Stimulated activated CD4-positive, alpha-beta T cell treated with anti-CD3 and anti-CD28 coated beads, TNF-alpha, amount 100 ng/mL, for 24 hours (primary cell): ENCODE data around the gene MYLK4.

ENCODE experiments used
- DNase-seq, 3 experiments: peaks; one replicate each; pipeline ENCODE4 v3.0.0-alpha.2; 2020; ENCODE audit warnings: low read depth in 3 of 3

The MYLK4 gene

DNA sequence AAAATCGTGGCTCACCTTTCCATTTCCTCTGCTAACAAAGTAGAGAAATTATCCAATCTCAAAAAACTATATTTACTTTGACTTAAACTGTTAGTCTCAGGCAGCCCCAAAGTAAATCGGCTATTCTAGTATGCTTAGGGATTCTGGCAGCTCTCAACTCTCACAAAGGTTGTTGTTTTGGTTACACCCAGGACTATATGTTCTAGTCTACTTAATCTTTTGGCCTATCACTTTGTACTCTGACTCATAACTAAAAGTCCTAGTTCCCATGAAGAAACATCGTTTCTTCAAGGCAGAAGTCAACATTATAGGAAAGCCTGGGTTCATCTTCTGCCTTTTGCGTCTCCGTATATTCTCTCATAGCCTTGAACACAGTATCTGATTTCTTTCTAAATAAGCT, 42.3 kb downstream of the MYLK4 start:
- no peak for DNase-seq

DNA sequence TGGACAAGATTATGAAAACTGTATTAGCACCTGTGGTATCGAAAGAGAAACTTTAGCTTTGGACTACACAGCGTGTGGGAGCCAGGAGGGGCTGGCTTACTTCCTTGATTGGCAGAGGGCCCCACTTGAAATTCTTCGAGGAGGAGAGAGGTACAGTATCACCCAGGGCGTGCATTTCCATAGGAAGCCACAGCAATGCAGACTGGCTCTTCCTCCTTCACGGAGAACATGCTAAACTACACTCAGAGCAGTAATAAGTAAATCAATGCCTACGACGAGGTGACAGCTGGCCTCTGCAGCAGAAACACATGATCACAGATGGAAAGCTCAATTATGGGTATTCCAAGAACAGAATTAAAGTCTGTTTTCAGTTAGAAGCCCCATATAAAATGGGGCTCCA, 44.2 kb downstream of the MYLK4 start:
- no peak for DNase-seq

DNA sequence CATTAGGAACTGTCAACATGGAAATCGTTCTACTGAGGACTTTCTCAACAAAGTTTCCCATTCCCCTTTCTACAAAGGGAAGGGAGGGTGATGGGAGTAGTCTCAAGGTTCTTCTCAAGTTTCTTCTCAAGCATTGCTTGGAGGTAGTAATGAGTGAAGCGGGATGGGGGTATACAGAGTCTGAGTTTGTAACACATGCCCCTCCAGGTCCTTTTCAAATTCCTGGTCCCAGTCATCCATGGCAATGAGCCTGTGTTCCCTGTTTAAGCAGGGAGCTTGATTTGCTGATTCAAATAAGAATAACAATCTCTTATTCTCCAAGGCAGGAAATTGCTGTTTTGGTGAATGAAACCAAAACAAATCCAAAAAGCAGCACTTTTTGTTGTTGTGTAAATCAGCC, 45.5 kb downstream of the MYLK4 start:
- DNase-seq: no peak

GRCh38 chr6:2697291-2697690, 53.4 kb downstream of the MYLK4 start:
- no peak for DNase-seq

- DNase-seq: no peak
Measured at GRCh38 chr6:2695454-2696095, 55.1 kb downstream of the MYLK4 start.

- no peak for DNase-seq
Measured at GRCh38 chr6:2693231-2693630, 57.5 kb downstream of the MYLK4 start.

DNA sequence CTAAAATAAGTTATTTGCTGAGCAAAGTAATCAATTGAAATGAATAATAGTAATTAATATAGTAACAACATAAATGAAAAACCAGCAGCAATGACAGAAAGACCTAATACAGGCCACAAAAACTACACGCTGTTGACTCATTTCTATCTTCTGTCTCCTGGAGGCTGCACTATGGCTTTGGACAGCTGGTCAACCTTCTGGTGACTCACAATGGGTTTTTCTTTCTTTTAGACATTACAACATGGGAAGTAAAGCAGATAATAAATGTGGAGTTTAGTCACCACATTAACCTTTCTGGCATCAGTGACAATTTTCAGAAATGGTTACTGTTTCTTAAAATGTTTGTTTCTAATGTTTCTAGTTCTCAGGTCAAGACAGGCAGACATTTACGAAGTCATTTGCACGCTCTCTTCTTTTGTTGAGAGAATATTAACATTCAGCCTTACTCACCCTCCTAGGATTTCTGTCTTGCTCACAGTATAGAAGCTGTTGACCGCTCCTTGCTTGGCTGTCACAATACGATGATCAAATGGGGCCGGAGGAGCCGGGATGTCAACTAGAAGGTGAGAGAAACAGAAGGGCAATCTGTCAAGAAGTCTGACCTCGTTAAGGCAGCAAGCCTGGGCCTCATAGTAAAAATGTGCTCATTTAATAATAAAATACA, 62.2 kb downstream of the MYLK4 start:
- no peak for DNase-seq

GRCh38 chr6:2687456-2687855, 63.3 kb downstream of the MYLK4 start:
- DNase-seq: no peak

GRCh38 chr6:2686515-2686914, 64.2 kb downstream of the MYLK4 start:
- DNase-seq: no peak

GRCh38 chr6:2684766-2685754, 65.7 kb downstream of the MYLK4 start:
- DNase-seq: no peak

GRCh38 chr6:2684103-2684749, 66.5 kb downstream of the MYLK4 start:
- DNase-seq: no peak

DNA sequence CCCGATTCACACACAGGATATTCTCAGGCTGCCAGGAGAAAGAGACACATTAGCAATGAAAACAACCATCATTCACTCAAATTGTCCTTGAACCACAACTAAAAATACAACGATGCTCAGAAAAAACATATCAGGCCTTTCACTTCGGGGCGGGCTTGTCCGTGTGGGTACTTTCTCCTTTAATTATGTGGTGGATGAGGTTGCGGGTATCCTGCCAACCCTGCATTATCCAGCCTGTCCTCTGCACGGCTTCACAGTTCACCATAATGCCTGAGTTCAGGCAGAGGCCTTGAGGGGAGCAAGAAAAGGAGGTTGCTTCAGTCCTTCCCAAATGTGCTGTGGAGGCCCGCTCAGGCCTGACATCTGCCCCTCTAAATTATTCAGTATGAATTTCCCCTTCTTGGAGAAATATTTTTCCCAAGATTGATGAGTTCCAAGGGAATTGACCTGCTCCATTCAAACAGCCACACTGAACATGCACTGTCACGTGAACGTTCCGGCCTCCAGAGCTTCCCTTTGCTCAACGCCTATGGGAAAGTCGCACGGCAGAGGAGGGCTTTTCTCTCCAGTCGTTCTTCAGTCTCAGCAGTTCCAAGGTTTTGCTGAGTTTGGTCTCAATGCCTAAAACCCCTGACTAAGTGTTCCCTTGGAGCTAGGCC, 70.3 kb downstream of the MYLK4 start:
- DNase-seq: no peak

DNA sequence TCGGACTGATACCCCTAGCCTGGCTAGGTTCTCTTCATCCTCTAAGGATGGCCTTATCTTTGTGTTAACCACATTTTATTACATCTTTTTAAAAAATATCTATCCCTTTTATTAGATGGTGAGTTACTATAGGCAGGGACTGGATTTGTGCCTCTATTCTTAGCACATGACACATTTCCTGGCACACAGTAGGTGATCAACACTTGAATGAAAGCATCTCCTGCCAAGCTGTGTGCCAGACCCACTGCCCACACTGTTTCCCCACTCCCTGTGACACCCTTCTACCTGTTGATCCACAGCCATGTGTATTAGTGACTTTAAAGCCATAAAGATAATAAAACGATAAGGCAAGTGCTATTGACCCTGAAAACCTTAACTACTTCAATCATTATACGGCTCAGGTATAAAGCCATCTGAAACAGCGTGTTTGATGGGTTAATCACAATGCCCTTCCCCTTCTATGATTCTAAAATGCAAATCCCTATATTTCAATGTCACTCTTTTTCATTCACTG, 73.6 kb downstream of the MYLK4 start:
- DNase-seq: no peak

DNA sequence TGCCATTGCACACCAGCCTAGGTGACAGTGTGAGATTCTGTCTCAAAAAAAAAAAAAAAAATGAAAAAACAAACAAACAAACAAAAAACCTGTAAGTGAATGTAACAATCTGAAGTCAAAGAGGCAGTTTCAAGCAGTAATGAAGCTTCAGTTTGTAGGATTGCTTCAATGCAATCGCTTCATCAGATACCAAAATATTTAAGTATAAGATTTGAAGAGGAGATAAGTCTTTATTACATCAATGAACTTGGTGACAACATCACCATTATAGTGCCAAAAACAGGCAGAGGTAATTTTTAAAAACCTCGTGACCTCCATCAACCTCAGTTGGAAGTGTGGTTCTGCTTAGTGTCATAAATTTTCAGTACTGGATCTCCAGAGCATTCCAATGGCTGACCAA, 74.7 kb downstream of the MYLK4 start:
- DNase-seq: no peak

DNA sequence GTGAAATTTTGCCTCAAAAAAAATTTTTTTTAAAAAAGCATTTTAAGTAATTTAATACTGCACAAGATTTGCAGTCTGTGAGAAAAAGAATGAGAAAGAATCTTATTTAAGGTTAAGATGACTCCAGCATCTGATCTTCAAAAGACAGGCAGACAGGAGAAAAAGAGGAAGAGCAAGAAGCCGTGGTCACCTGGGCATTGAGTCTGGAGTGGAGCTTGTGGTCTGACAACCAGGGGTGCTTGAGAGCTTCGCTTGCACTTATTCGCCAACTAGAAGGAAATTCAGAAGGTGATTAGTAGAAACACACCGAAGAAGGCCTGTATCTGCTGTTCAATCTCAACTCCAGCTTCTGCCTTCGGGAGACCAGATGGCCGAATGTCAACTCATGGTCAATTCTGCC, 75.9 kb downstream of the MYLK4 start:
- DNase-seq: no peak

DNA sequence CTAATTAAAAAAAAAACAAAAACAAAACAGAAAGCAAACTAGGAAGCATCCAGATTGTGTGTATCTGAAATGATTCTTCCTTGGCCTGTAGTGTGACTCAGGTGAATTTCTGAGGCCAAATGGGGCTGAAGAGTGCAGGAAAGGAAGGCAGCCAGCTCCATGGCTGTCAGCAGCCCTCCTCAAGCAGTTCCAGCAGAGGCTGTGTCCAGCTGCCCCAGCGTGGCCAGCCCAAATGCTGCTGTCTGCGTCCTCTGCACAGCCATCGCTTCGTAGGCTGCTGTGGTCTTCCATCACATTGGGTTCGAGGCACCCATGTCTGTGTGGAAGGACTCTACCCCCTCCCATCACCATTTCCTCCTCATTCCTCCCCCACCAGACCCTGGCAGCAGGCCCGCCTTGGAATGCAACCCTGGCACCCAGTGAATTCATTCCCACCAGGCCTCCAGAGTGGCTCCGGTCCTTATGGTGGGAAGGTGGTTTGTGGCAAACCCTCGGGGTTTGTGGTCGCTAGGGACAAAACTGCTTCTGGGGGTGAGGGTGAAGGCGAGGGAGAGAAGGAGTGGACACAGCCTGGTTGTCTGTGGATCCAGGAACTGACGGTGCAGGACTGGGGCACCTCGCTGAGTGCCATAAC, 81.5 kb downstream of the MYLK4 start:
- DNase-seq: no peak

DNA sequence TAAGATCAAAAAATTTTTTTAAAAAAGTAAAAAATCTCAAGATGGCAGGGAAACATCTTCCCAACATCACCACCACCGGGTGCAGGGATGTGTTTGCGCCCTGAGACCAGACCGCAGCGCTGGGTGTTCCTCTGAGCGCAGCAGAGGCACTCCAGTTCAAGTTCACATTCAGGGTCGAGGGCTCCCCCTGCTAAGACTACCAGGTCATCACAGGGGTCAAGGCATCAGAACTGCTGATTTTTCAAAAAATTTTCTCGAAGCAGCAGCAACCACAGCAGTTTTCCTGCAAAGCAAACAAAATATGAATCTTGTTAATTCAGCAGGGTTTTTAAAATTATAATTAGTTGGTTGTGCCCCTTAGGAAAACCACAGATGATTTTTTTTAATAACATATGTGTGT, 83.1 kb downstream of the MYLK4 start:
- no peak for DNase-seq

DNA sequence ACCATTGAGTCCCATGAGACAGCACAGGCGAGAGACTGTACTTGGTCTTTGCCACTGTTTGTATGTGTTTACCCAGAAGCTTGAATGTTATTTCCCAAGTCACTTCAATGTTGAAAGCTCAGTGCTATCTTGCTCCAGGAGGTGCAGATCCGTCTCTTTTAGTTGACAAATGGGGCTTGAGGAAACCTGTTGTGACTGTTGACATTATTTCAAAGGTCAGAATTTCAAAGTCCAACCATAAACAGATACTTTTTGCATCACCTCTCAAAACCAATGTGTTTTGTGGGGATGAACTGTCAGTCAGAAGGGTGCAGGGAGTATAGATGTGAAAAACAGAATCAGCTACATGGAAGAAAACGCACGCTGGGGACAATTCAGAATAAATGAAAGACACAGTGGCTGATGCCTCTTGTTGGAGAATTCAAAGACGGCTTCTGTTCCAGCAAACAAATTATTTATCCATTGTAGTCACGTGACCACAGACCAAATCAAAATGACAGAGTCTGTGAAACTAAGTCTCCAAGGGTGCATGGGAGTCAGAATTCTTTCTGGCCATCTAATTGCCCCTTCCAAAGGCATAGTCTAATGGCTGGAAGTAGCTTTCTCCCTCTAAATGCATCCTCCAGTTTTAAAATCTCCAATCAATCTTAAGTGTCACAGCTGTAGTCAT, 83.7 kb downstream of the MYLK4 start:
- no peak for DNase-seq

DNA sequence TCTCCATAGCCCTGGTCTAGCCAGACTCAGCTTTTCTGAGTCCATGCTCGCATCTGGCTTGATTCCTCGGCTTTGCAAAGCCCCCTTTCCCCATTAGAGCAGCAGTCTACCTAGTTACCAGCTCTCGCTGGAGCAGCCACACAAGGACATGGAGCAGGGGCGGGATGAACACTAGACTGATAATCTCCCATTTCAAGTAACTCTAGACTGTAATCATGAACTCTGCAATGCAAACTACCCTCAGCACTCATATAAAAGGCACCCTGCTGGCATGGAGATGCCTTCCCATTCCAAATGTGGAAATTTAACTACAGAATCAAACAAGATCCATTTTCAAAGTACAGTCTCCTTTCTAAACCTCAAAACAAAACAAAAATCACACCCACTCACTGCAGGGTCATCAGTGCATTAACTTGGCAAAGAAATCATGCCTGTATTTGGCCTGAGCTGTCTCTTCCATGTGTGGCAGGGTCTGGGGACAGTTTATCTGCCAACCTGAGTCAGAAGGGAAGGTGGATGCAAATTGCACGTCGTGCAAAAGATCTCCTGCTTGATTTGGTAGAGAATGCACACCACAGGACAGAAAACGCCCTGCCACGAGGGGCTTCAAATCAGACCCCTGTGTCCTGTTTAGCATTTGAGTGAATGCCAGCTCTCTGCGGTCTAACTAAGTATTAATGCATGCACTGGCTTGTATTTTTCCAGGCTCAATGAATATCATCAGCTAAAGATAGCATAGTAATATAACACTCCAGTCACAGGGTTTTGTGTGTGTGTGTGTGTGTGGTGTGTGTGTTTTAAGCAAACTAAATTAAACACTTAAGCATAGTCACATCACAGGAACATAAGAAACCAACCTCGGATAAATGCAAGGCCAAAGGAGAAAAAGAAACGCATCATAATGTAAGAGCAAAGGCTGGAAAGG, 85.3 kb downstream of the MYLK4 start:
- DNase-seq: no peak
